Brain microvascular endothelial cell (primary cell): ENCODE results near the gene DENND6B.
"Not testable (repeated sequence)": the region's sequence is repeated elsewhere in the genome, so short reads cannot be mapped to it uniquely, and the experiment has no call there.

Experiments
- DNase-seq: peaks from one replicate; pipeline ENCODE4 v3.0.0-alpha.2; 2020
- H3K27ac ChIP-seq: fragments of 250-450 bp; sonication (Bioruptor Pico); 2 replicates; pipeline ENCODE4 v1.5.1; 2020; ENCODE audit warnings: mild to moderate bottlenecking, moderate library complexity
- H3K27me3 ChIP-seq: fragments of 250-450 bp; sonication (Bioruptor Pico); replicated peaks from 2 replicates; pipeline ENCODE4 v1.5.1; 2020; ENCODE audit warnings: mild to moderate bottlenecking
- H3K36me3 ChIP-seq: fragments of 250-450 bp; sonication (Bioruptor Pico); replicated peaks from 2 replicates; pipeline ENCODE4 v1.5.1; 2020; ENCODE audit warnings: mild to moderate bottlenecking
- H3K4me3 ChIP-seq: 2 replicates; pipeline ENCODE4 v1.5.1; 2011; ENCODE audit warnings: low read depth, mild to moderate bottlenecking, control low read depth, low read length, moderate library complexity
- in situ Hi-C: cut with HindIII; loops from 2 replicates; pipeline ENCODE4 v1.10.0; 2017; ENCODE audit warnings: low sequenced_read_pairs, low pct_ligation_motif_present
- TF ChIP-seq, protein P1 (sequence below): IDR thresholded peaks from 2 replicates; pipeline ENCODE4 v1.5.1; 2011; ENCODE audit warnings: low read depth, mild to moderate bottlenecking, moderate library complexity, low read length, control low read depth, inconsistent platforms; ENCODE audit errors: missing control alignments

DENND6B gene

DNA sequence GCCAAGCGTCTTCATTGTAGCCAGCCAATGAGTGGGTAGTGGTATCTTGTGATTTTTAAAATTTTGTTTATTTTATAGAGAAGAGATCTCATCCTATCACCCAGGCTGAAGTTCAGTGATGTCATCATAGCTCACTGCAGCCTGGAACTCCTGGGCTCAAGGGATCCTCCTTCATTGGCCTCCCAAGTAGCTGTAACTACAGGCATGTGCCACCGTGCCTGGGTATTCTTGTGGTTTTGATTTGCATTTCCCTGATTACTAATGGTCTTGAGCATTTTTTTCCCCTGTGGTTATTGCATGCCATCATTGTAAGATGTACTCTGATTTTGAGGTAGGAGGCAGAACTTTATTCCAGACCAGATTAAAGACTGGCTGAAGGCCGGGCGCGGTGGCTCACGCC is 2.4 kb upstream of the DENND6B start:
- TF ChIP-seq, protein P1, sequence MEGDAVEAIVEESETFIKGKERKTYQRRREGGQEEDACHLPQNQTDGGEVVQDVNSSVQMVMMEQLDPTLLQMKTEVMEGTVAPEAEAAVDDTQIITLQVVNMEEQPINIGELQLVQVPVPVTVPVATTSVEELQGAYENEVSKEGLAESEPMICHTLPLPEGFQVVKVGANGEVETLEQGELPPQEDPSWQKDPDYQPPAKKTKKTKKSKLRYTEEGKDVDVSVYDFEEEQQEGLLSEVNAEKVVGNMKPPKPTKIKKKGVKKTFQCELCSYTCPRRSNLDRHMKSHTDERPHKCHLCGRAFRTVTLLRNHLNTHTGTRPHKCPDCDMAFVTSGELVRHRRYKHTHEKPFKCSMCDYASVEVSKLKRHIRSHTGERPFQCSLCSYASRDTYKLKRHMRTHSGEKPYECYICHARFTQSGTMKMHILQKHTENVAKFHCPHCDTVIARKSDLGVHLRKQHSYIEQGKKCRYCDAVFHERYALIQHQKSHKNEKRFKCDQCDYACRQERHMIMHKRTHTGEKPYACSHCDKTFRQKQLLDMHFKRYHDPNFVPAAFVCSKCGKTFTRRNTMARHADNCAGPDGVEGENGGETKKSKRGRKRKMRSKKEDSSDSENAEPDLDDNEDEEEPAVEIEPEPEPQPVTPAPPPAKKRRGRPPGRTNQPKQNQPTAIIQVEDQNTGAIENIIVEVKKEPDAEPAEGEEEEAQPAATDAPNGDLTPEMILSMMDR: no peak
- DNase-seq: peak; percentile 38
- no peaks in the 10 kb centered on the region for H3K27me3 ChIP-seq
- no peaks in the 10 kb centered on the region for H3K36me3 ChIP-seq
- H3K27ac ChIP-seq: no peak overlapping the region
- in situ Hi-C loops: no loop called here
- H3K4me3 ChIP-seq: no peak overlapping the region

DNA sequence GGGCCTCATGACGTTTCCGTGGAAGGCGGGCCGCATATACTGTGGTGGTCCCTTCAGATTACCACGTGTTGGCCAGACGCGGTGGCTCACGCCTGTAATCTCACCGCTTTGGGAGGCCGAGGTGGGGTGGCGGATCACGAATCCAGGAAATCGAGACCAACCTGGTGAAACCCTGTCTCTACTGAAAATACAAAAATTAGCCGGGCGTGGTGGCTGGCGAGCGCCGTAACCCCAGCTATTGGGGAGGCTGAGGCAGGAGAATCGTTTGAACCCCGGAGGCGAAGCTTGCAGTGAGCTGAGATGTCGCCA is 853 bp upstream of the DENND6B start:
- Histone ChIP-seq H3K36me3 (no peaks in the 10 kb centered on the region), H3K27ac (no peak overlapping the region), H3K27me3 (no peaks in the 10 kb centered on the region), H3K4me3 (peak overlapping the region; percentile 60)
- DNase-seq: no peak
- TF ChIP-seq, protein P1: no peak
- in situ Hi-C loops: no loop called here

GRCh38 chr22:50326225-50326955 is 422 bp downstream of the DENND6B start:
- Histone ChIP-seq H3K27me3 (no peaks in the 10 kb centered on the region), H3K27ac (no peak overlapping the region), H3K36me3 (no peaks in the 10 kb centered on the region), H3K4me3 (peak overlapping the region; percentile 59)
- DNase-seq: no peak
- TF ChIP-seq, protein P1: no peak
- in situ Hi-C loops: no loop called here

DNA sequence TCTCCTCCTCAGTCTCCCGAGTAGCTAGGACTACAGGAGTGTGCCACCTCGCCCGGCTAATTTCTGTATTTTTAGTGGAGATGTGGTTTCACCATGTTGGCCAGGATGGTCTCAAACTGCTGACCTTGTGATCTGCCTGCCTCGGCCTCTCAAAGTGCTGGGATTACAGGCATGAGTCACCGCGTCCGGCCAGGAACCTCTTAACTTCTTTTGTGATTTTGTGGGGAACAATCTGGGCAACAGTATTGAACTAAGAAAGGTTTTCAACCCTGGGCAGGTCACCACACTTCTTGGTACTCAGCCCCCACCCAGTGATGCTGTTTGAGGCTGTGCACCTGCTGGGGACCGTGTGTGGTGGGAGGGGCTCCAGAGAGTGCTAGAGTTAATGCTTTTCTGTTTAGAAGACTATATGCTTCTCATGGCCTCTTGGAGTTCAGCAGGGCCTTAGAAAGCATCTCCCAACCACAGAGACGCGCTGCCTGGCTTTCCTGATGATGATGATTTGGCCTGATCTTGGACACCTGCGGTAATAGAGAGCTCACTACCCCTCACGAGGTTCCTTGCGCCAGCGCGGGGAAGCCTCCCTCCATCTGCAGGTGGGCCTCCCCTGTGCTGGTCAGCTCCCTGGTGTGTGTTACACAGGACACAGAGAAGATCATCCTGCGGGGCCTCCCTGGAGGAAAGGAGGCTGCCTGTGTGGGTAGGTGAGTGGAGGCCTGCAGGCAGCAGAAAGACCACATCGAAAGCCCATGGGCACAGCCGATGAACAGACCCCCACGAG is 1.2 kb downstream of the DENND6B start:
- peak overlapping the region; percentile 59 for H3K4me3 ChIP-seq
- DNase-seq: no peak
- in situ Hi-C loops: no loop called here
- no peaks in the 10 kb centered on the region for H3K27me3 ChIP-seq
- TF ChIP-seq, protein P1: no peak
- H3K36me3 ChIP-seq: no peaks in the 10 kb centered on the region
- H3K27ac ChIP-seq: no peak overlapping the region

DNA sequence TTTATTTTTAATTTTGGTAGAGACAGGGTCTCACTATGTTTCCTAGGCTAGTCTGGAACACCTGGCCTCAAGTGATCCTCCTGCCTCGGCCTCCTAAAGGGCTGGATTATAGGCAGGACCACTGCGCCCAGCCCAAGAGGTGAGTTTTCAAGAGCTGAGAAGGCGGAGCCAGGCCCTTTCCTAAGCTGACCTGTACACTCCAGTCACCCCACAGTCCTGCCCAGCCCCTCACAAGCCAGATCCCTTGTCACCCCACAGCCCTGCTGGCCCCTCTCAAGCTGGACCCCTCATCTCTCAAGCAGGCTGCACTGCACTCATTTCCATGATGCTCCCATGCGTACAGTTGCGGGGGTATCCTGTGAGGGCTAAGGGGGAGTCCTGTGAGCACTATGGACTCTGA is 2.9 kb downstream of the DENND6B start:
- Histone ChIP-seq H3K4me3 (no peak overlapping the region), H3K27ac (no peak overlapping the region), H3K27me3 (no peaks in the 10 kb centered on the region), H3K36me3 (no peaks in the 10 kb centered on the region)
- TF ChIP-seq, protein P1: no peak
- DNase-seq: no peak
- in situ Hi-C loops: no loop called here

- DNase-seq: not testable (repeated sequence)
Observed at GRCh38 chr22:50322382-50323104, 4.3 kb downstream of the DENND6B start.

More at GRCh38 chr22:50322382-50323104, 4.3 kb downstream of the DENND6B start:
- H3K36me3 ChIP-seq, H3K27me3 ChIP-seq, H3K4me3 ChIP-seq, H3K27ac ChIP-seq, in situ Hi-C loops: not testable (repeated sequence)
